ELF-1 (cell line): ENCODE results near the gene URM1.
"Not testable (repeated sequence)": the region's sequence is repeated elsewhere in the genome, so short reads cannot be mapped to it uniquely, and the experiment has no call there.

Experiments used
- DNase-seq: peaks from one replicate; pipeline ENCODE4 v3.0.0-alpha.2; 2016; ENCODE audit warnings: low read depth, low spot score

URM1 gene

GRCh38 chr9:128370752-128371629, at the start of gene URM1:
Gene URM1 (plus strand): TSS chr9:128371374. CDS start chr9:128371381, 7 bp downstream.
- DNase-seq: peak; percentile 96

- no peak for DNase-seq
These were observed 49.2 kb upstream of the URM1 start for GRCh38 chr9:128321879-128322403.

- peak; percentile 96 for DNase-seq
These were observed 48.6 kb upstream of the URM1 start, which contains the start of the genes COQ4 and TRUB2 for GRCh38 chr9:128322404-128323211. Gene COQ4 (plus strand): TSS chr9:128322839. CDS start chr9:128322859, 20 bp downstream. Gene TRUB2 (minus strand): TSS chr9:128322447. CDS start chr9:128322408, 39 bp downstream.

GRCh38 chr9:128323212-128323730, 47.9 kb upstream of the URM1 start:
- no peak for DNase-seq

- DNase-seq: no peak
These were observed 47.4 kb upstream of the URM1 start for GRCh38 chr9:128323791-128324190.

GRCh38 chr9:128324401-128324800, 46.8 kb upstream of the URM1 start:
- no peak for DNase-seq

- DNase-seq: no peak
These were observed 45.5 kb upstream of the URM1 start for GRCh38 chr9:128325629-128326028.

- DNase-seq: no peak
These were observed 37.7 kb upstream of the URM1 start for GRCh38 chr9:128333451-128333869.

GRCh38 chr9:128335161-128335560, 36.0 kb upstream of the URM1 start:
- no peak for DNase-seq

GRCh38 chr9:128335914-128336313, 35.3 kb upstream of the URM1 start:
- DNase-seq: no peak

GRCh38 chr9:128337936-128338335, 33.2 kb upstream of the URM1 start:
- DNase-seq: no peak

- DNase-seq: not testable (repeated sequence)
These were observed 32.1 kb upstream of the URM1 start for GRCh38 chr9:128338852-128339614.

- DNase-seq: peak; percentile 95
These were observed 31.1 kb upstream of the URM1 start, which contains the start of gene SLC27A4 for GRCh38 chr9:128339761-128340690. Gene SLC27A4 (plus strand): TSS chr9:128340527. CDS start chr9:128343133, 2,606 bp downstream.

- DNase-seq: peak; percentile 30
These were observed 30.3 kb upstream of the URM1 start for GRCh38 chr9:128340691-128341434.

GRCh38 chr9:128341435-128341849, 29.7 kb upstream of the URM1 start:
- peak; percentile 80 for DNase-seq

GRCh38 chr9:128342971-128343680, 28.0 kb upstream of the URM1 start:
- no peak for DNase-seq

GRCh38 chr9:128343855-128344254, 27.3 kb upstream of the URM1 start:
- no peak for DNase-seq

- no peak for DNase-seq
These were observed 26.1 kb upstream of the URM1 start for GRCh38 chr9:128344931-128345605.
